ENCODE results near the gene GRK3.

The GRK3 gene

DNA sequence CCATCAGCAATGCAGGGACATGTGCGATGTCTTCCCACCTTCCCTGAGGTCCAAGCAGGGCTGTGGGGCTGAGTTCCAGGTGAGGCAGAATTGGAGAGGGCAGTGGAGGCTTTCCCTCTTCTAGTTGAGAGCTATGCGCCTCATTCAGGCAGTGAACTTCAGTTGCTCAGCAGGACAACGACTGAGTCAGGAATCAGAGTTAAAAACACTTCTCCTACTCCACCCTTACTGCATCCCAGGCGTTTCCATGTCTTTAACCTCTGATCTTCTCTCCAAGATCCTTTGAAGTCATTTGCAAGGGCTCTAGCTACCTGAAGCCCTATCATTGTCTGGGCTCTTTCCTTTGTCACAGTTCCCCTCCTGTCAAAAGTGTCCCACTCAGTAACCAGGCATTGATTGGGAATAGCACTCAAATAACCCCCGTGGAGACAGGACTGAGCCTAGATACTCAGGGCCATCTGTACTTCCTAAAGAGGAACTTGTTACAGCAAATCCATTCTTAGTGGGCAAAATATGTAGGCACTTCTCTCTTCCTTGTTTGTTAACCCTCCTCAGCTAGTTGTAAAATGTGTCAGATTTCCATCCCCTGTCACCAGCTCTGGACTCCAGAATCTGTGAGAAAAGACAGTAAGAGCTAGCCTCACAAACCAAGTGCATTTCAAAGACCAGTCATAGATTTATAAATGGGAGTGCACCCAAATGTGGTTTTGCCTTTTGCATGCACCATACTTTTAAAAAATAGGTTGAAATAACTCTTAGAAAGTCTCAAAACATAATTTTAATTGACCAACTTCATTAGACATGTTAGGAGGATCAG lies 105.0 kb downstream of the GRK3 start:
- no peak for DNase-seq

DNA sequence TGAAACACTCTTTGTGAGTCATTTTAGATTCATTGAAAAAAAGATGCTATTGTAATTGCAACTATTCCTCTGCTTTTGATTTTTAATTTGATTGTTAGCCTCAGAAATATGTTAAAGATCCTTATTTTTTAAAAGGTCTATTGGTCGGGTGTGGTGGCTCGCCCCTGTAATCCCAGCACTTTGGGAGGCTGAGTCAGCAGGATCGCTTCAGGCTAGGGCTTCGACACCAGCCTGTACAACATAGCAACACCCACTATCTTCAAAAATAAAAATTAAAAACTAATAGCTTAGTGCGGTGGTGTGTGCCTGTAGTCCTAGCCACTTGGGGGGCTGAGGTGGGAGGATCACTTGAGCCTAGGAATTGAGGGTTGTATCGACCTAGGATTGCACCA lies 105.6 kb downstream of the GRK3 start:
- DNase-seq: no peak

DNA sequence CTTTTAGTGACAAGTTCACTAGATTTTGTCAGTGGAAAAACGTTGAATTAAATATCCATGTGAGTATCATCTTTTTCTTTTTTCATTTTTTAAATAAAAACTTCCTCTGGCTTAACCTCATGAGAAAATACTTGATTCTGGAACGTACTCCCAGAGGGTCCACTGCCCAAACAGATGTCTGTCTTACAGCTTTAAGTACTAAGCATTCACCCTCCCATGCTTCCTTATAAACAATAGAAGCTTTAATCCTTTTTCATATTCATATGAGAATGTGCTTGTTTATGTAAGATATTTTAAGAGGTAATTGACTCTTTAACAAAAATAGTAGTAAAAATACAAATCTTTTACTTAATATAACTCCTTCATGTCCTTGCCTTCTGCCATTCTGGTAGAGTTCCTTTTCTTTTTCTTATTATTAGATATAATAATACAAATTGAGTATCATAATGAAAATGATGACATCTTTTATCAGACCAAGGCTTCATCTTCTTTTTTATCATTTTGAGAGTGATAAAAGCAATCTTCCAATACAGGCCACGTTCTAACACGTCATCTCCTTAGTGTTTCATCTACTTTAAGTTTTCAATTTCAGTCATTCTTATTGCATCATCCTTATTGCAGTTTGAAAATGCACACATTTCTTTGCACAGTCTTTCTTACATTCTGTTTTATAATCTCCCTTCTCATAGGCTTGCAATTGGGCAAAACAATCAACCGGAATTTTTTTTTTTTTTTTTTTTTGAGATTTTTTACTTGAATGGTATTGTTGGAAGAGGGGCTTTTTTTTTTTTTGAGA lies 108.0 kb downstream of the GRK3 start:
- no peak for DNase-seq

DNA sequence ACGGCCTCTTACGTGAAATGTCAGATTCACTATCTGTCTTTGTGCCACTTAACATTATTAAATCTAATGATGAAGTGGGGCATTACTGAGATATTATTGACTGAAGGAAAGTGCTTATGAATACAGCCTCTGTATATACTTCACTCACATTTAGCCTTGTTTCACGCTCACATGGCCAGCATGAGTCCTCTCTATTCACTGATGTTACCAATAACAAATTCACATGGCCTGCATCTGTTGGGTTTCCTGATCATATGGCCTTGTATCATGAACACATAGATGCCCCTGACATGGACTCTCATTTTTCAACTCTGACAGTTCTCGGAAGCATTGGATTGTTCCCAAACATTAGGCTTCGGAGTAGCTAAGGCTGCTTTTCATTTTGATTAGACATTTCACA lies 109.2 kb downstream of the GRK3 start:
- no peak for DNase-seq

DNA sequence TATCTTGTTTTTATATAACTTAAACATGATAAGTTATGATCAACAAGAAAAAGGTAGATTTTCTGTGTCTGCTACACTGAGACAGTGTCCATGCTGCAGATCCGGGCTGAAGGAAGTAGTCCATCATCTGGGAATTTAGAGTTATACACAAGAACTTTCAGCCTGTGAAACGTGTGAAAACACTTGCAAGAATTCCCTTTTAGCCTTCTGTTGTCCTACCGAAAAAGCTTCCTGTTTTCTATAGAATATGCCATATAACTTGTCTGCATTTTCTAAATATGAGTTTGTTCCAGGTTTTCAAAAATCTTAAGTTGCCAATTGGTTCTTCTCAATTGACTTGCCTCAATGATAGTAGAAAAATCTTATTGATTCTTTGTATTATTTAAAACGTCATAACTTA lies 113.2 kb downstream of the GRK3 start:
- no peak for DNase-seq

DNA sequence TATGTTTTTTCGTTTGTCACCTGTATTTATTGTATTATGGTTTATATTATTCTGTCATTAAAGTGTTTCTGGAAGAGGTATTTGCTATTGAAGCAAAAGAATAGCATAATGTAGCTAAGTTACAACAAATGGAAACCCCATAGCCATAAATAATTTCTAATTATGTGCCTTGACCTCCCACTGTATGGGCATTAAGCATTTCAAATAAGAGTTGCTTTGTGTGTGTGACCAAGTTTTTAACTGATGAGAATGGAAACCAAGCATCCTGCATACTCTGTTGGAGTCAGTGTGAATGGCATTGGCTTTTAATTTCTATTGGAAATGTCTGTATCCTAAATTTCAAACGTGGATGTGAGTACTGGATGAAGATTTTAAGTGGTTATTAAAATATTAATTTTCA lies 115.6 kb downstream of the GRK3 start:
- no peak for DNase-seq

DNA sequence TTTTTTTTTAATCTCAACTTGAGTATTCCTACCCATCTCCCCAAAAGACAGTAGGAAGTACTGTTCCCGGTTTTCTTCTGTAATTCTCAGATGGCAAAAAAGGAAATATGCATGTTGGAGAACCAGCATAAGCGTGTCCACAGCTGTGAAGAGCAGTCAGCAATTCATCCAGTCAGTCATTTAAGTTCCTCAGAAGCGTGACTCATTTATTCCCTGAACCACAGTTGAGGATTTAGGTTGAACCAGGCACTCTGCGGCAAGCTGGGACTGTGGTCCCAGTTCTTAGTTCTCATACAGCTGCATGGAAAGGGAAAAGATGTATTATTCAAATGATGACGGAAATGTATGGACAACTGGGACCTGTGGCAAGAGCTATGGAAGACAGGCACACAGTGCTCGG lies 116.5 kb downstream of the GRK3 start:
- no peak for DNase-seq

DNA sequence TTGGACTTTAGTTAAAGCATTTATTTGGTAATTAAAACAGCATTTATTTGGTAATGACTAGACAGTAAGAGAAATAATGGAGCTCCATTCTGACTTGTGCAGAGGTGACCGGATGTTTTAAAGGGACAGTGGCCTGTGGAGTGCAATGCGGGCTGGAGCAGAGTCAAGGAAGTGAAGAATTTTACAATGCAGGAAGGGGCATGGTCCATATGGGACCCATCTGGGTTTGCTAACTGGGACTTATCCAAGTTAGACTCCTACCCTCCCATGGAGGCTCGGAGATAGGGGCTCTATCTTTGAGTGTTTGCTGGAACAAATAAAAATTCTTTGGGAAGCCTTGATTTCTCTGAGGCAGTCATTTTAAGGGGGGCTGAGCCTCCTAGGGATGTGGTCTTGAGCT lies 117.6 kb downstream of the GRK3 start:
- DNase-seq: no peak

DNA sequence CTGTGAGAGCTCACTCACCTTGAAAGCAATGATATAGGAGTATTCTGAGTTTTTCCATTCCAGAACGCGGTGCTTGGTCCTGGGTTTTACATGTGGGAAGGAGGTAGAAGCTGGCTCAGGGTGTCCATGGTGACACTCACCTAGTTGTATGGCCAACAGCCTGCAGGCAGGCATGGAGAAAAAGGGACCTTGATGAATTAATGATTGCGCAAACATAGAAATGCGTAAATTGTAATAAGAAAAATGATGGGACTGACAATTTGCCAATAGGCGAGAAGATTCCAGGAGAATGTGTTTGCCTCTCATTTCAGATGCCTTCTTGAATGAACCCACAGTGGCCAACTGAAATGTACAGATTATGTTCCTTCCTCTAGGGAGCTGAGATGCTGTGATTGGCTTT lies 124.2 kb downstream of the GRK3 start:
- no peak for DNase-seq

DNA sequence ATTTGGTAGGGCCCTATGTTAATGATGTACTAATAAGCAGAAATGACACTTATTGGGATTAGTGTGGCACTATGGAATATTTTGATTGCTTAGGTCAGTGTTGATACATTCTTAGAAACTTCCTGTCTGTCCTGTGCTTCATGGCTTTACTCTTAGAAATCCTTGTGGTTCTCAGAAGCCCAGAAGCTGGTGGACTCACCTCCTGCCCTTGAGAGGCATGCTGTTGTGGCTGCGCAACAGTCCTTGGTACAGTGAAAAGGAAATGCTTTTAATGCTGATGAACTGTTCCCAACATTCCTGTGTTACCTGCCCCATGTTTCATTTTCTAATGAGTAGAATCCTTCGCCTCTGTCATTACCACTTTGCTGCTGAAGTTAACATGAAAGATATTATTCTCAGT lies 125.2 kb downstream of the GRK3 start:
- no peak for DNase-seq

DNA sequence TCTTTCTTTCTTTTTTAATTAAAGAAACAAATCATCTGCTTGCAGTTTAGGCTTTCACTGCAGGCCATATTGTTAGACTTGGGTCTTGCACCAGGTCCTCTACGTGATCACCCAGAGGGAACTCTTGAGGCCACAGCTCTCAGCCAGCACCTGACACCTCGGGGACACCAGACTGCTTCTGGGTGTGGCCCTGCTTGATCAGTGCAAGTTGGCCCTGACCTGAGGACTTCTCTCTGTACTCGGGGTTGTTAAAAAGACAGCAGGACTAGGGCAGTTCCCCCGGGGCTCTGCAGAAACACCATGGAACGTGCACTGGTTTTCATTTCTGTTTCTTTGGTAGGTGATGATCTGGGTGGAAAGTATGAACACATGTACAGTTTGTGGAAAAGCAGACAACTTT lies 126.3 kb downstream of the GRK3 start:
- DNase-seq: no peak

DNA sequence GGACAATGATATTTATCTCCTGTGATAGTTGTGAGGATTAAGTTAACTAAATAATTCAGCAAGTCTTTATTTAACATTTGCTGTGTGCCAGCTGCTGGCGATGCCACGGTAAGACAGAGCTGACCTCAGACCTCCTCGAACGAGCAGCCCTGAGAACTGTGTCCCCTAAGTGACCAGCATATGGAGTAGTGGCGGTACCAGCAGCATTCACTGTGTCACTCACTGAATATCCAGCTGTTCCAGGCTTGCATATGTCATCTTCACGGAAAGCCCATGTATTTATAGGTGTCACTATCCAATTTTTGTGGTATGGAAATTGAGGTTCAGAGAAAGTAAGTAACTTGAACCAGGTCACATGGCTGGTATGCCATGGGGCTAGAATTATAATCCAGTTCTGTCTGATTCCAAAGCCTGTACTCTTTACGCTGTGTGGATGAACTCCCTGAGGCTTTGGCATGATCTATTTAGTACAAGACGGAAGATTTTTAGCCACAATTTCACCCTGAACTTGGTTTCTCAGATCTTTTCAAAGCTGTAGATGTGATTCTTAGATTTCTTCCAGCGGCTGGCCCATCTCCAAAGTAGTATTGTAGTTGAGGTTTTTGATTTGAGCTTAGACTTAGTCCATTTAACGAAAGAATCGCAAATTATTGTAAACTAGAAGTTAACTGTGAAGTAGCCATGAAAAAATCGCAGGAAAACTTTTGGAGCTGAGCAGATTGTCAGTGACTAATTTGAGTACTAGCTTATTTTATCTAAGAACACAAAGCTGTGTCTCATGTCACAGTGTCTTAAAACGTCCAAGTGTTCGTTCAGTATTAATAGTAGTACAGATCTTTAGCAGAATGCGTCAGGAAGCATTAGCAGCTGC lies 128.2 kb downstream of the GRK3 start:
- DNase-seq: no peak

DNA sequence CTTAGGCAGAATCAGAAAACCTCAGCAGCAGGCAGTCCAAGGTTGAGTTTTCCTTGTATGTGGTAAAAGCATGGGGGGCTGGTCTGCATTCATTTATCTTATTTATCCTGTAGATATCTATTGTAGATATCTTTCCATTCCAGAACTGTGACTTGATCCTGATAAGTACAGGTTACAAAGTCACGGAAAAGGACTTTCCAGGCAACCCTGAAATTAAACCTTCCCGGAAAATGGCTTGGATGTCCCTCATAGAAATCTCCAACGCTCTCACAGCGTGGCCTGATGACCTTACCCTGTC lies 128.7 kb downstream of the GRK3 start:
- no peak for DNase-seq

DNA sequence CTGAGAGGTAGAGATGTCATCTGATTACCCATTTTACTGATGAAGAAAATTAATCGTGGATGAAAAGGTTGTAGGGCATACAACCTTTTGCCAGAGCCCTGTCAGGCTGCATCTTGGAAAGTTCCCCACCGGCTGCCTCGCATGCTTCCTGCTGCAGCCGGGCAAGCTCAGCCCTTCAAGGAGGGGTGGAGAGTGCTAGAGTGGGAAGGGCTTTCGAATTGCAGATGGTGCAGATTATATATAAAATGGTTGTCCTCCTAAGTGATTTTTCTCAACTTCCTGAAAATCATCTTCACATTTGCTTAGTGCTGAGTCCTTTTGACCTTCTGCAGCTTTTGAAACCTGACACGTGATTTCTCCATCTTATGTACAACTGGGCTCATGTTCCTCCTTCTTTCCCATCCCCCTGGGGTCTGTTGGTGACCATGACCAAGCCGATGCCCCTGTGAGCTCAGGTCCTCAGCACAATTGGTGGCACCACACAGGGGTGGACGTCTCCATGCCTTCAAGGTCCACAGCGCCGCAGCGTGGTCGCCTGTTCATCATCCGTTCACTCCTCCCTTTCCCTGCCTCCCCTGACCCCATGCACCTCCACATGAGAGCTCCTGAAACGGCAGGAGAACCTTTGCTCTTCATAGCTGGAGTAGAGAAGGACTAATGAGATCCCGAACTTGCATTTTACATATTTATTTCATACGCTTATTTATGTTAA lies 129.9 kb downstream of the GRK3 start:
- no peak for DNase-seq

DNA sequence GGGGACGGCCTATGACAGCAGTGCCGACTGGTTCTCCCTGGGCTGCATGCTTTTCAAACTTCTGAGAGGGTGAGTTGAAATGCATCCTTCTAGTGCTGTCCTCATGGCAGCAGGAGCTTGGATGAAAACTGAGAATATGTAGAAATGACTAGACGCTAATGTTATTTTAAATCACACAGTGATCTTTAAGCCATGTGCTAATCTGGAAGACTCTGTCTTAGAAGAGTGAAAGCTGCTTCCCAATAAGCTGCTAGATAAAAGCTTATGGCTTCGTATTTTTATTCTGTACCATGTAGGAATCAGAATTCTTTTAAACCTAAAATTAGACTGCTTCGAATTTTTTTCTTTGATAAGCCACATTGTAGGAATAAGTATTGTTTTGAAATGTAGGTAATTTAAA lies 130.7 kb downstream of the GRK3 start:
- no peak for DNase-seq

DNA sequence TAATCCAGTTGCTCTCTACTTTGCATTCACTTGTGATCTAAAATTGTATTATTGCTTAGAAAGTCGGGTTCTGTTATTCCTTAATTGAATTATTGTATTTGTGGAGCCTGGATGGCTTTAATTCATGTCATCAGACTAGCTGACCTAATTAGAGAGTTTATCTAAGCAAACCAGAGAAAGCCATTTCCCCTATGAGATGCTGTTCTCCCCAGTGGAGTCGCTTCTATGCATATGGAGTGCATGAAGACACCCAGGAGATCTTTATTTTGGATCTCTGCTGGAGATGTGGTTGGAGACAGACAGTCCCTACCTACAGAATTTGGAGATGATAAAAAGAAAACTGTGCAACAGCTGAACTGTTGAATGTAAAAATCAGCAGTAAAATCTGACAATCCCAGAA lies 132.3 kb downstream of the GRK3 start:
- DNase-seq: no peak

DNA sequence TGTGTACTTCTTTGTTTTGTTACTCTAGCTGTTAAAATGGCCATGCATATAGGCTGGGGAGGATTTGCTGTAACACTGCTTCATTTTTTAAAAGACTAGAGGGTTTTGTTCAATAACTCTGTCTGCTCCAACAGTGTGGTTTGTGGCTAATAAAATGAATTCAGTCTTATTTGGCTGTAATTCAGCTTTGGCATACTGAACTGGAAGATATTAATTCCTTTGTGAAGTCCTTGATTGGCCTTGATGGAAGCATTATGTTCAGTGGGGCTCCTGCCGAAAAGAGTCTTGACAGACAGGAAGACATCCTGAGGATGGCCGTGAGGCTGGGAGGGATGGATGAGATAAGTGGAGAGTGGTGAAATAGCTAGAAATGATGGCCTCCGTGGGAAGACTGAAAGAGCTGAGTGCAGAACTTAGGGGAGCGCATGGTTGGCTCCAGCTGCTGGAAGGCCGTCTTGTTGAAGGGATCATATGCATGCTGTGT lies 132.7 kb downstream of the GRK3 start:
- no peak for DNase-seq

DNA sequence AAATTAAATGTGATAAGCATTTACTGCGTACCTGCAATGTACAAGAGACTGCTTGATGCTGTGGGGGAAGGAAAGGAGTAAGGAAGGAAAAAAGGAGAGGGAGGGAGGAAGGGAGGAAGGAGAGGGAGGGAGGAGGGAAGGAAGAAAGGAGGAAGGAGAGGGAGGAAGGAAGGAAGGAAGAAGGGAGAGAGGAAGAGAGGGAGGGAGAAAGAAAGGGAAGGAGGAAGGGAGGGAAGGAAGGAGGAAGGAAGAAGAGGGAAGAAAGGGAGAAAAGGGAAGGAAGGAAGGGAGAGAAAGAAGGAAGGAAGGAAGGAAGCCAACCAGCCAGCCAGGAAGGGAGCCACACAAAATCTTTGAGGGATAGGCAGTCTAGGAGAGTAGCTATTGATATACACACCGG lies 133.5 kb downstream of the GRK3 start:
- no peak for DNase-seq

DNA sequence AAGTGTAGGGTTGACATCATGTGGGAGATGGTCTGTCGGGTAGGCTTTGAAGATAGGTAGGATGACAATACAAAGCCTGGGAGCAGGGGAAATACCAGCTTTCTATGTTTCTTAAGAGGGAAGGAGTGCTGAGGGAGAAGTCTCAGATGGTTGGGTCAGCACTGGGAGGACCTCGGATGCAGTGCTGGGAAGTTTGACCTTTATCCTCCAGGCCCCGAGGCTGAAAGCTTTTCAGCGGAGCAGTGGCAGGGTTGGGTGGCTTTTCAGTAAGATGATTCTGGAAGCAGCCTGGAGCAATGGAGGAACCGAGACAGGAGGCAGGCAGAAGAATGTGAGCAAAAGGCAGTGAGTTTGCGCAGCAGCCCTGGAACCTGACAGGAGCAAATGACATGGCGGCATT lies 134.0 kb downstream of the GRK3 start:
- no peak for DNase-seq

DNA sequence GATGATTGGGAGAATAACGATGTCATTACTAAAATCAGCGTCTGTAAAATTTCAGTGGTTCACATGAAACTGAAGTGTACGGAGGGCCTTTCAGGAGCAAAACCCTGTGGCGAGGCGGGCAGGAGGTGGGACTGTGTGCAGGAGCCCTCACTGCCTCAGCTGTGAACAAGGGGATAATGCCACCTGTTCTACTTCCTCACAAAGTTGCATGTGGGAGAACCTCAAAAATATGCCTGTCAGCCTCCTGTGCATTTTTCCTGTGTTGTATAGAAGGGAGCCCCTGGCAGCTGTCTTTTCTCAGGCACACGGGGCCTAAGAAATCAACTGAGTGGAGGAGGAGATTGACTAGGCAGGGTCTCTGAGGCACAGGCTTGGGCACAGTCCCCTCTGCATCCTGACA lies 134.5 kb downstream of the GRK3 start:
- no peak for DNase-seq

DNA sequence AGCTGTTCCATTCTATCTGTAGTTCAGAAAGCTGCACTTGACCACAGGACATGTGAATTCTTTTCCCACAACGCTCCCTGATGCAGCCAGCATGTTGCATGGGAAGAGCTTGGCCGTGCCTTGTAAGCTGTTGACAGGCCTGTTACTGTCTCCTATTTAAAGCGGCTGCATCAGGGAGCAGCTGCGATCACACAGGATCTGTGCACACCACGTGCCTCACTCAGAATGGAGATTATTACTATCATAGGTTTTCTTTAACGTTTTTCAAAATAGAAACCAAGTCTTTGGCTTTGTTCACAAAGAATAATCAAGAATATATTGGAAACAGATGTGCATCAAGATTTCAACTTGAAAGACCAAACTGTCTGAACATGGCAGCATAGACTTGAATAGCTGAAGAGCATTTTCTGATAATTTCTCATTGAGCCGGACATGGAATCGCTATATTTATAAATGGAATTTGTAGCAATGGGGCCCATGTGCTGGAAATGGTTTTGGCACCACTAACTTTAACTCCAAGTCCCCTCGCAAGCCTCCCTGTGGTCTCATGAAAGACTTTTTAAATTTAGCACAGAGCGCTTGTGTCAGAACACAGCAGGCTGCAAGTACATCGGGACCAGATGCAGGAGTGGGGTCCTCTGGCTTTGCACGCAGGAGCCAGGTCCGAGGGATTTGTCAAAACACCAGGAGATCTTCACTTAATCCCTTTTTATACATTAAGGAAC lies 136.7 kb downstream of the GRK3 start:
- no peak for DNase-seq

DNA sequence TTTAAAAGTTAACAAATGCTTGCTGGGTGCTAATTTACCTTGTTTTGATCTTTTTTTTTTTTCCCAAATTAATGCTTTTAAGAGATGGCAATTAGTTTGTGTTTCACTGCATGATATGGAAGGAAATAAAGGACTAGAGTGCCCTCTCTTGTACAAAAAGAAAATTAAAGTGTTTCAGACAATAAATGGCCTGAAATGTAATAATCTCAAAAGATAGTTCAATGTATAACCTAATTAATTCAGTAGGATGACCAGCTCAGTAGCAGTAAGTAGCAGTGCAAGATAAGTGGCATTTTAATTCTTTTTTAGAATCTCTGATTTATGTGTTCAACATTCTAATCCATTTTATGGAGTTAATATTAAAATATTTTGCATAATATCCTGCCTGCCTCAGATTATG lies 137.6 kb downstream of the GRK3 start:
- DNase-seq: peak; percentile 65

Measured in NCI-H1105 treated with DMSO at 0.1 percent for 48 hours (cell line).